ENCODE results near the gene DMBX1. TPM values are rescaled to one million over a fixed set of nuclear protein-coding genes. Genes with fewer than 3 reads are reported as not detected.

DMBX1 gene
- total and polyA plus RNA-seq, 9 of the 15 experiments (the other 6 are each of a cell fraction or from before 2014, with no cell fraction given): 0.25 to 4.3 (median 1.0) TPM

DNA sequence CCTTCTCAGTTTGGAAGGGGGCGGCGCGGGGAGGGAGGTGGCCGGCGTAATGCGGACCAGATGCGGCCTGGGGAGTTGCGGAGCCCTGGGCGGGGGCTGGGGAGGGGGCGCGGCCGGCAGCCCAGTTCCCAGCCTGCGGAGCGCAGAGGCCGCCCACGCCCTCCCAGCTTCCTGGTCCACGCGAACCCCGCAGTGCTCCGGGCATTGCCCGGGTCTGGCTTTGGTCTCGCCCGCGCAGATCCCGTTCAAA lies 695 bp downstream of the DMBX1 start (continued):
- TF ChIP-seq, protein P1, sequence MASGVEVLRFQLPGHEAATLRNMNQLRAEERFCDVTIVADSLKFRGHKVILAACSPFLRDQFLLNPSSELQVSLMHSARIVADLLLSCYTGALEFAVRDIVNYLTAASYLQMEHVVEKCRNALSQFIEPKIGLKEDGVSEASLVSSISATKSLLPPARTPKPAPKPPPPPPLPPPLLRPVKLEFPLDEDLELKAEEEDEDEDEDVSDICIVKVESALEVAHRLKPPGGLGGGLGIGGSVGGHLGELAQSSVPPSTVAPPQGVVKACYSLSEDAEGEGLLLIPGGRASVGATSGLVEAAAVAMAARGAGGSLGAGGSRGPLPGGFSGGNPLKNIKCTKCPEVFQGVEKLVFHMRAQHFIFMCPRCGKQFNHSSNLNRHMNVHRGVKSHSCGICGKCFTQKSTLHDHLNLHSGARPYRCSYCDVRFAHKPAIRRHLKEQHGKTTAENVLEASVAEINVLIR (CRISPR knock-in tag; IDR thresholded peaks at IDR 0.05): no peak
- TF ChIP-seq ZNF133 (CRISPR knock-in tag; IDR thresholded peaks at IDR 0.05) (no peak), CREBBP (IDR thresholded peaks at IDR 0.05; ENCODE audit: low read depth, low read length) (no peak), ZNF140 (CRISPR knock-in tag; IDR thresholded peaks at IDR 0.05) (no peak)

DNA sequence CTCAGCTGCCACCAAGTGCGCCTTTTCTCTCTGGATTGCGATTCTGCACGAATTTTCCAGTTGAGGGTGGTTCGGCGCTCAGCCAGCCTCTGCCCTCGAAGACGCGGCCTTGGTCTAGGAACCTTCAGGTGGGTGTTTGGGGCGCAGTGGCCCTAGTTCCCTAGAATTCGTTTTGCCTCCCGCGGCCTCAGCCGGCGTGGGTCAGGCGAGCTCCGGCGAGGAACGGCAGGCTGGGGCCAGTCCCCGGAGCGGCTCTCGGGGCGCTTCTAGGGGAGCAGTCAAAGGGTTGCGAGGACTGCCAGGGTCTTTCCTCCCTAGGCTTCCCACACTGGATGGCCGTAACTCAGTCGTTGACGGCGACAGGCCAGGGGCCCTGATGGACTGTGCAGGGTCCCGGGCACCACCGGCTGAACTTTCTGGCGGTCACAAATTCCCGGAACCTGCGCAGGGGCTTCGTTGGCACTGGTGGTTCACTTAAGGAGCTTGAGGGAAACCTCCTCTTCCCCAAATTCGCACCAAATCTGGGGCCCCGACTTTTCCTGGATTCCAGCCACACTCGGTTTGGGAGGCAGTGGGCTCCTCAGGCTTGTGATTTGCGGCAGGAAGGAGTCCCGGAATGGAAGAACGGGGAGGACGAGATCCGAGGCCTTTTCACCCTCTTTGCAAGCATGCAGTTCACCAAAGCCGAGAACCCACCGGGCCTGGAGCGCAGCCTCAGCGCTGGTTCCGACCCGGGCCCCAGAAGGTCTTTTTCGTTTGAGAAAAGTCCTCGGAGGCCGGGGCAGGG lies 1.2 kb downstream of the DMBX1 start:
- ATAC-seq (no peak), FAIRE-seq (no peak), DNase-seq (ENCODE audit: extremely low read depth in 1 of 4, low spot score in 3 of 4) (no peak)
- Histone ChIP-seq H3K27me3 (ENCODE audit: control insufficient read depth in 2 of 2, insufficient read depth in 2 of 2, low read length in 2 of 2) (no peaks in the 10 kb centered on the region), H3K4me1 (replicated peaks in 1 of 2; ENCODE audit: control insufficient read depth in 2 of 2, insufficient read depth in 2 of 2, low read length in 2 of 2) (peaks cover 0 to 56% of the 10 kb centered on the region in 2 experiments; a peak in 3 of 5 replicates), H4K20me1 (replicated peaks; ENCODE audit: control insufficient read depth, insufficient read depth, low read length) (no peaks in the 10 kb centered on the region), H2AFZ (ENCODE audit: low read depth, low read length) (no peak overlapping the region), H3K9me1 (ENCODE audit: control insufficient read depth, insufficient read depth, low read length) (no peaks in the 10 kb centered on the region), H3K27ac (ENCODE audit: extremely low read depth, low read depth, low read length) (no peak overlapping the region), H3K4me2 (ENCODE audit: insufficient read depth, low read length) (no peak overlapping the region), H3K79me2 (ENCODE audit: control insufficient read depth, insufficient read depth, low read length) (no peaks in the 10 kb centered on the region), H3K9me3 (replicated peaks; ENCODE audit: control insufficient read depth, insufficient read depth, low read depth, low read length) (no peaks in the 10 kb centered on the region), H3K9ac (ENCODE audit: insufficient read depth in 1 of 2, low read depth in 2 of 2, low read length in 2 of 2) (peak overlapping the region in 1 of 2 experiments; percentile 14; a peak in 2 of 4 replicates), H3K4me3 (no peak overlapping the region), H3K36me3 (ENCODE audit: control insufficient read depth, insufficient read depth, low read length) (no peaks in the 10 kb centered on the region)
- no TSS peak for BruUV-seq (replicated peaks)
- WGBS (ENCODE audit: insufficient coverage, low coverage, missing lambda C conversion rate): 87% methylated on average over 47 of the region's 50 CpGs
- ChIA-PET CTCF (ENCODE audit: low intra/inter-chr PET ratio) (no interaction called here), POLR2A (interaction anchor here (1.0 kb wide), 1 partner anchor 29 kb away, joined by 3 read pairs; no protein-coding TSS in a partner anchor)
- in situ Hi-C loops (cut with MboI) (no loop called here), intact Hi-C loops (cut with micrococcal nuclease) (no loop called here)
- TF ChIP-seq, protein P2, sequence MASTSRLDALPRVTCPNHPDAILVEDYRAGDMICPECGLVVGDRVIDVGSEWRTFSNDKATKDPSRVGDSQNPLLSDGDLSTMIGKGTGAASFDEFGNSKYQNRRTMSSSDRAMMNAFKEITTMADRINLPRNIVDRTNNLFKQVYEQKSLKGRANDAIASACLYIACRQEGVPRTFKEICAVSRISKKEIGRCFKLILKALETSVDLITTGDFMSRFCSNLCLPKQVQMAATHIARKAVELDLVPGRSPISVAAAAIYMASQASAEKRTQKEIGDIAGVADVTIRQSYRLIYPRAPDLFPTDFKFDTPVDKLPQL (IDR thresholded peaks at IDR 0.05; ENCODE audit: extremely low read depth, insufficient read length): no peak
- TF ChIP-seq MEF2D (tag; conservative IDR thresholded peaks at IDR 0.05; ENCODE audit: low read depth) (no peak), RBM14 (IDR thresholded peaks at IDR 0.05; ENCODE audit: borderline replicate concordance, insufficient read depth, low read depth, low read length) (0 out of 2 replicates have a peak, but pooled peaks have one; percentile 4), POLR2G (IDR thresholded peaks at IDR 0.05; ENCODE audit: low read depth, low read length) (no peak), MCM5 (IDR thresholded peaks at IDR 0.05; ENCODE audit: low read depth) (no peak)
- TF ChIP-seq, protein P3, sequence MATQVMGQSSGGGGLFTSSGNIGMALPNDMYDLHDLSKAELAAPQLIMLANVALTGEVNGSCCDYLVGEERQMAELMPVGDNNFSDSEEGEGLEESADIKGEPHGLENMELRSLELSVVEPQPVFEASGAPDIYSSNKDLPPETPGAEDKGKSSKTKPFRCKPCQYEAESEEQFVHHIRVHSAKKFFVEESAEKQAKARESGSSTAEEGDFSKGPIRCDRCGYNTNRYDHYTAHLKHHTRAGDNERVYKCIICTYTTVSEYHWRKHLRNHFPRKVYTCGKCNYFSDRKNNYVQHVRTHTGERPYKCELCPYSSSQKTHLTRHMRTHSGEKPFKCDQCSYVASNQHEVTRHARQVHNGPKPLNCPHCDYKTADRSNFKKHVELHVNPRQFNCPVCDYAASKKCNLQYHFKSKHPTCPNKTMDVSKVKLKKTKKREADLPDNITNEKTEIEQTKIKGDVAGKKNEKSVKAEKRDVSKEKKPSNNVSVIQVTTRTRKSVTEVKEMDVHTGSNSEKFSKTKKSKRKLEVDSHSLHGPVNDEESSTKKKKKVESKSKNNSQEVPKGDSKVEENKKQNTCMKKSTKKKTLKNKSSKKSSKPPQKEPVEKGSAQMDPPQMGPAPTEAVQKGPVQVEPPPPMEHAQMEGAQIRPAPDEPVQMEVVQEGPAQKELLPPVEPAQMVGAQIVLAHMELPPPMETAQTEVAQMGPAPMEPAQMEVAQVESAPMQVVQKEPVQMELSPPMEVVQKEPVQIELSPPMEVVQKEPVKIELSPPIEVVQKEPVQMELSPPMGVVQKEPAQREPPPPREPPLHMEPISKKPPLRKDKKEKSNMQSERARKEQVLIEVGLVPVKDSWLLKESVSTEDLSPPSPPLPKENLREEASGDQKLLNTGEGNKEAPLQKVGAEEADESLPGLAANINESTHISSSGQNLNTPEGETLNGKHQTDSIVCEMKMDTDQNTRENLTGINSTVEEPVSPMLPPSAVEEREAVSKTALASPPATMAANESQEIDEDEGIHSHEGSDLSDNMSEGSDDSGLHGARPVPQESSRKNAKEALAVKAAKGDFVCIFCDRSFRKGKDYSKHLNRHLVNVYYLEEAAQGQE (IDR thresholded peaks at IDR 0.05; ENCODE audit: borderline replicate concordance): no peak
- TF ChIP-seq, protein P3 (CRISPR knock-in tag; IDR thresholded peaks at IDR 0.05; ENCODE audit: low read depth): no peak
